ENCODE measurements around the gene AK2.

DNA sequence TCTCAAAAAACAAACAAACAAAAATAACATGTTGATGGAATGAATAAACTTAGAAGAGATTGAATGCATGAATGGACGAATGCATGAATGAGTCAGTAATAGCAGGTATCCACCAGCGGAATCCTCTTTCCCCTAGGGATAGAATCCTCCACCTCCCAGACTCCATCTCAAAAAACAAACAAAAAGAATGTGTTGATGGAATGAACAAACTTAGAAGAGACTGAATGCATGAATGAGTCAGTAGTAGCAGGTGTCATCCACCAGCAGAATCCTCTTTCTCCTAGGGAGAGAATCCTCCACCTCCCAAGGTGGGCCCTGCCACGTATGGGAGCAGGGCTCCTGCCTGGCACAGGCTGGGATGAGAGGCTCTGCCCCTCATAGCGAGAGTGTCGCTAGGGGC is 45.3 kb downstream of the AK2 start:
- TF ChIP-seq, protein P1, sequence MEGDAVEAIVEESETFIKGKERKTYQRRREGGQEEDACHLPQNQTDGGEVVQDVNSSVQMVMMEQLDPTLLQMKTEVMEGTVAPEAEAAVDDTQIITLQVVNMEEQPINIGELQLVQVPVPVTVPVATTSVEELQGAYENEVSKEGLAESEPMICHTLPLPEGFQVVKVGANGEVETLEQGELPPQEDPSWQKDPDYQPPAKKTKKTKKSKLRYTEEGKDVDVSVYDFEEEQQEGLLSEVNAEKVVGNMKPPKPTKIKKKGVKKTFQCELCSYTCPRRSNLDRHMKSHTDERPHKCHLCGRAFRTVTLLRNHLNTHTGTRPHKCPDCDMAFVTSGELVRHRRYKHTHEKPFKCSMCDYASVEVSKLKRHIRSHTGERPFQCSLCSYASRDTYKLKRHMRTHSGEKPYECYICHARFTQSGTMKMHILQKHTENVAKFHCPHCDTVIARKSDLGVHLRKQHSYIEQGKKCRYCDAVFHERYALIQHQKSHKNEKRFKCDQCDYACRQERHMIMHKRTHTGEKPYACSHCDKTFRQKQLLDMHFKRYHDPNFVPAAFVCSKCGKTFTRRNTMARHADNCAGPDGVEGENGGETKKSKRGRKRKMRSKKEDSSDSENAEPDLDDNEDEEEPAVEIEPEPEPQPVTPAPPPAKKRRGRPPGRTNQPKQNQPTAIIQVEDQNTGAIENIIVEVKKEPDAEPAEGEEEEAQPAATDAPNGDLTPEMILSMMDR (IDR thresholded peaks at IDR 0.05) = no peak
- TF ChIP-seq POLR2A (IDR thresholded peaks at IDR 0.05) (no peak), POLR2AphosphoS5 (IDR thresholded peaks at IDR 0.05) (no peak)
